Mucosa of rectum (tissue), 2 donors: ENCODE results near the gene TBCK.

Experiments used
- H3K27ac ChIP-seq, 2 donors: one replicate each; pipeline ENCODE4 v1.7.0; 2013; ENCODE audit warnings: inconsistent platforms in 2 of 2, low read depth in 2 of 2, low read length in 2 of 2
- H3K27me3 ChIP-seq, 2 donors: one replicate each; pipeline ENCODE4 v1.7.0; 2013; ENCODE audit warnings: low read length in 2 of 2; ENCODE audit not compliant: control insufficient read depth in 2 of 2, insufficient read depth in 2 of 2
- H3K36me3 ChIP-seq, 2 donors: one replicate each; pipeline ENCODE4 v1.7.0; 2013; ENCODE audit warnings: low read length in 2 of 2; ENCODE audit not compliant: control insufficient read depth in 2 of 2, insufficient read depth in 2 of 2
- H3K4me1 ChIP-seq, 2 donors: one replicate each; pipeline ENCODE4 v1.7.0; 2013; ENCODE audit warnings: low read length in 2 of 2, mild to moderate bottlenecking in 1 of 2; ENCODE audit not compliant: control insufficient read depth in 2 of 2, insufficient read depth in 2 of 2
- H3K4me3 ChIP-seq, 2 donors: one replicate each; pipeline ENCODE4 v1.7.0; 2013; ENCODE audit warnings: low read length in 2 of 2
- H3K9ac ChIP-seq, 2 donors: one replicate each; pipeline ENCODE4 v1.7.0; 2013; ENCODE audit warnings: low read length in 2 of 2, low read depth in 1 of 2, mild to moderate bottlenecking in 1 of 2
- H3K9me3 ChIP-seq, 2 donors: one replicate each; pipeline ENCODE4 v1.7.0; 2013; ENCODE audit warnings: low read length in 2 of 2; ENCODE audit not compliant: control insufficient read depth in 2 of 2
- donor health status: healthy.
- donor health status: Normal muscosa, but diverticular disease.

The TBCK gene

DNA sequence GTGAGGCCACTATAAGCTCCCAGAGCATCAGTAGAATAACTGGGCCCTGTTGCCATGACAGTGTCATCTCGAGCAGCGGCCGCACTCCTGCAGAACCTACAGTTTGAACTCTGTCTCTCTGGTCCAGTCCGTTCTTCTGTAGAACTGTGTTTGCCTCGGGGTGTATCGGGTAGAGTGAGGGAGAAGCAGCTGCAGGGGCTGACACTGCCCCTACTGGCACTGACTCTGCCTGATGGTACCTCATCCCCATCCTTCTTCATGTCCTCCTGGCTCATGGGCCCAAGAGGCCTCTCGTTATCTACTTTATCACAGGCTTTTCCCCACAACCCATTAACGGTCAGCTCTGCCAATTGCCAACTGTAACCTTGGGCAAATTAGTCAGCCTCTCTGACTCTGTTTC is 324.3 kb downstream of the TBCK start:
- Histone ChIP-seq H3K27ac (no peak overlapping the region), H3K4me1 (no peaks in the 10 kb centered on the region), H3K9ac (no peak overlapping the region), H3K9me3 (no peaks in the 10 kb centered on the region), H3K27me3 (no peaks in the 10 kb centered on the region), H3K36me3 (no peaks in the 10 kb centered on the region), H3K4me3 (no peak overlapping the region)
